Activated naive CD4-positive, alpha-beta T cell (primary cell): Measurements from ENCODE around the gene GPC1.

Experiments used
- DNase-seq, 4 experiments: peaks; one replicate each; lab custom pipeline; 2025; lab: John Stamatoyannopoulos, UW

Gene GPC1

GRCh38 chr2:240412211-240412861 is 23.1 kb upstream of the GPC1 start:
- no peak for DNase-seq

GRCh38 chr2:240412975-240413812 is 22.3 kb upstream of the GPC1 start:
- no peak for DNase-seq

GRCh38 chr2:240413813-240414429 is 21.5 kb upstream of the GPC1 start:
- no peak for DNase-seq

- DNase-seq = no peak
These were observed 18.6 kb upstream of the GPC1 start for GRCh38 chr2:240416821-240417220.

GRCh38 chr2:240418311-240418710 is 17.2 kb upstream of the GPC1 start:
- no peak for DNase-seq

GRCh38 chr2:240419271-240419670 is 16.2 kb upstream of the GPC1 start:
- DNase-seq = no peak

- no peak for DNase-seq
These were observed 15.7 kb upstream of the GPC1 start for GRCh38 chr2:240419723-240420122.

GRCh38 chr2:240420206-240421104 is 15.0 kb upstream of the GPC1 start:
- no peak for DNase-seq

GRCh38 chr2:240421381-240421780 is 14.1 kb upstream of the GPC1 start:
- DNase-seq = no peak

- no peak for DNase-seq
These were observed 12.7 kb upstream of the GPC1 start for GRCh38 chr2:240422658-240423329.

- no peak for DNase-seq
These were observed 11.7 kb upstream of the GPC1 start for GRCh38 chr2:240423788-240424191.

GRCh38 chr2:240424341-240425235 is 10.9 kb upstream of the GPC1 start:
- DNase-seq = no peak

- DNase-seq = no peak
These were observed 10.2 kb upstream of the GPC1 start for GRCh38 chr2:240425236-240425615.

- no peak for DNase-seq
These were observed 9.8 kb upstream of the GPC1 start for GRCh38 chr2:240425697-240426096.

GRCh38 chr2:240426845-240427721 is 8.4 kb upstream of the GPC1 start:
- DNase-seq = no peak

- DNase-seq = no peak
These were observed 7.7 kb upstream of the GPC1 start for GRCh38 chr2:240427729-240428128.

GRCh38 chr2:240428245-240428644 is 7.2 kb upstream of the GPC1 start:
- no peak for DNase-seq

- DNase-seq = no peak
These were observed 6.1 kb upstream of the GPC1 start for GRCh38 chr2:240429341-240429871.

GRCh38 chr2:240429872-240430491 is 5.5 kb upstream of the GPC1 start:
- no peak for DNase-seq
